HG03558 (cell line): ENCODE results near the gene TM6SF1.
"Not testable (repeated sequence)": the region's sequence is repeated elsewhere in the genome, so short reads cannot be mapped to it uniquely, and the experiment has no call there.

Experiments used
- ATAC-seq: cut with Tn5 transposase; IDR thresholded peaks from one replicate; pipeline ENCODE4 v1.9.1; 2021; ENCODE audit warnings: moderate number of reproducible peaks; ENCODE audit not compliant: unreplicated experiment; ENCODE audit errors: extremely low read depth

The TM6SF1 gene

DNA sequence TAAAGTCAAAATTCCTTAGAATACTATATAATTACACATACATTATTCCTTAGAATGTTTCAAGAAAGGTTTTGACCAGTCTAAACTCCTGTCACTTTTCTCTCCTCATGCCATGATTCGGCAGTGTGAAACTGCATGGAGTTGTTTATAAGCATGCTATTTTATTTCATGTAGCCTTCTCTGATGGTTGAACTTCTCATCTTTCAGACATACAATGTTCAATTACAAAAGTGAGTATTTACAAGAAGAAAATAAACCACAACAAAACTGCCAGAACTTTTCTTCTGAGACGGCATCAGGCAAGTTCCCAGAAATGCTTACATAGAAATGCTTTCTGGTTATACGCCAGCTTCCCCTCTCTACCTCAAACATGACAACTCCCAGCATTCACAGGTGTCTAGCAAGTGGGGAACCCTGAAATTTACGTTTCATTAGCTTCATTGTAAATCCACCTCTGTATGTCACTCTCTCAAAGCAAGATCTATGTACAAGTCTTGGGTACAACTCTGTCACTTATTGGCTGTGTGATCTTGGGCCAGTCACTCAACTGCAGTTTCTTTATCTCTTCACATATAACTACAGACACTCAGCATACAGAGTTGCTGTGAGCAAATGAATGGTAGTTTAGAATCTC is 57.4 kb downstream of the TM6SF1 start:
- no peak for ATAC-seq

DNA sequence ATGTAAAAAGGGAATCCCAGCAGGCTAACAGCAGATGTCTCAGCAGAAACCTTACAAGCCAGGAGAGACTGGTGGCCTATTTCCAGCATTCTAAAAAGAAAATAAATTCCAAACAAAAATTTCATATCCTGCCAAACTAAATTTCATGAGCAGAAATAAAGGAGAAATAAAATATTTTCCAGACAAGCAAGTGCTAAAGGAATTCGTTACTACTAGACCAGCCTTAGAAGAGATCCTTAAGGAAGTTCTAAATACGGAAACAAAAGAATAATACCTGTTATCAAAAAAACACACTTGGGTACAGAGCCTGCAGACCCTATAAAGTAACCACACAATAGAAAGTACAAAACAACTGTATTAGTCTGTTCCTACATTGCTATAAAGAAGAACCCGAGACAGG is 58.8 kb downstream of the TM6SF1 start:
- no peak for ATAC-seq

DNA sequence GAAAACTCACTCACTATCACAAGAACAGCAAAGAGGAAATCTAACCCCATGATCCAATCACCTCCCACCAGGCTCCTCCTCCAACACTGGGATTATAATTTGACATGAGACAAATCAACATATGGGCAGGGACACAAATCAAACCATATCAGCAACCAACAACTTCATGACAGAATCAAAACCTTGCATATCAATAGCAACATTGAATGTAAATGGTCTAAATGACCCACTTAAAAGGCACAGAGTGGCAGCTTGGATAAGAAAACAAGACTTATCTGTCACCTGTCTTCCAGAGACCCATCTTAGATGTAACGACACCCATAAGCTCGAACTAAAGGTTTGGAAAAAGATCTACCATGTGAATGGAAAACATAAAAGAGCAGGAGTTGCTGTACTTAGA is 59.4 kb downstream of the TM6SF1 start:
- no peak for ATAC-seq

DNA sequence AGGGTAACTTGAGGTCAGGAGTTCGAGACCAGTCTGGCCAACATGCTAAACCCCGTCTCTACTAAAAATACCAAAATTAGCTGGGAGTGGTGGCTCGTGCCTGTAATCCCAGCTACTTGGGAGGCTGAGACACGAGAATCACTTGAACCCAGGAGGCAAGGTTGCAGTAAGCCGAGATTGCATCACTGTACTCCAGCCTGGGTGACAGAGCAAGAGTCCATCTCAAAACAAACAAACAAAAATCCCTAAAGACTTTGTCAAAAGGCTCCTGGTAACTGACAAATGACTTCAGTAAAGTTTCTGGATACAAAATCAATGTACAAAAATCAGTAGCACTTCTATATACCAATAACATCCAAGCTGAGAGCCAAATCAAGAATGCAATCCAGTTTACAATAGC is 62.1 kb downstream of the TM6SF1 start:
- ATAC-seq: not testable (repeated sequence)

DNA sequence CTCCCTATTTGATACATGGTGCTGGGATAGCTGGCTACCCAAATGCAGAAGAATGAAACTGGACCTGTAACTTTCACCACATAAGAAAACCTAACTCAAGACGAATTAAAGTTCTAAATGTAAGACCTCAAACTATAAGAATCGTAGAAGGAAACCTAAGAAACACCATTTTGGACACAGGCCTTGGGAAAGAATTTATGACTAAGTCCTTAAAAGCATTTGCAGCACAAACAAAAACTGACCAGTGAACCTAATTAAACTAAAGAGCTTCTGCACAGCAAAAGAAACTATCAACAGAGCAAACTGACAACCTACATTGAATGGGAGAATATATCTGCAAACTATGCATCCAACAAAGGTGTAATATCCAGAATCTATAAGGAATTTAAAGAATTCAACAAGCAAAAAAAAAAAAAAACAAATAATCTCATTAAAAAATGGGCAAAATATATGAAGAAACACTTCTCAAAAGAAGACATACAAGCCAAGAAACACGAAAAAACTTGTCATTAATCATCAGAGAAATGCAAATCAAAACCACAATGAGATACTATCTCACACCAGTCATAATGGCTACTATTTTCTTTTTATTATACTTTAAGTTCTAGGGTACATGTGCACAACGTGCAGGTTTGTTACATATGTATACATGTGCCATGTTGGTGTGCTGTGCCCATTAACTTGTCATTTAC is 63.2 kb downstream of the TM6SF1 start:
- ATAC-seq: no peak

DNA sequence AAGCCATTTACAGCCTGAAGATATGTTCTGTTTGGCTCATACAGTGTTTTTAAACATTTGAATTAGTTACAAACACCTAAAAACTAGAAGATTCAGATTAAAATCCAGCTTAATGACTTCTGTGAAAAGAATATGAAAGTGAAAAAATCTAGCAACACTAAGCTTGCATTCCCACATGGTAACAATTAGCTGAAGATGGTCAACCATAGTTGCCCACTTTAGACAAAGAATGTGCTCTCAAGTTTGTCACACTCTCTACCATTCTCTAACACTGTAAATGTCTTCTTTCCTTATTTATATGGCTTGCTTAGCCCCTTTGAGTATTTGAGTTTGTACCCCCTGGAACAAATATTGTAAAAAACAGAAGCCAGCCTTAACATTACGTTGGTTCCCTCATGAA is 67.4 kb downstream of the TM6SF1 start:
- ATAC-seq: no peak

GRCh38 chr15:83178390-83178789 is 70.9 kb downstream of the TM6SF1 start:
- ATAC-seq: no peak

DNA sequence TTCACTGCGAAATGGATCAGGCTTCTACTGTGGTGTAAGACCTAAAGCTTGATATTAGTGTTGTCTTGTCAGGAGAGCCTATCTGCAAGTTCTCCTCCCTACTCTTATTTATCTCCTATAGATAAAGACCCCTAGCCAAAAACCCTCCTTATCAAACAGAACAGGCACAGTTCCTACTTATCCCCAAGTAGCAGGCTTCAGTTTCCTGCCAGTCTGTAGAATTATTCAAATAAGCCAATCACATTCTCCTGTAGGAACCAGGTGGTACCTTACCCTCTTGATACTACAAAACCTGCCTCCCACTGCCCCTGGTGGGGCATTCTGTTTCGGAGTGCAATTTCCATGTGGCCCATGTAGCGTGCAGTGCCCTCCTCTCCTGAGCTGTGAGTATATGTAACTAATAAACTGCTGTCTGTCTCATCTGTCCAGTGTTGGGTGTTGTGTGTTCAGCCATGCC is 71.5 kb downstream of the TM6SF1 start:
- no peak for ATAC-seq

- no peak for ATAC-seq
Observed at GRCh38 chr15:83185561-83185960, 78.1 kb downstream of the TM6SF1 start.
